Liver (tissue), 9 donors: ENCODE results near the gene COMMD4. TPM values are rescaled to one million over a fixed set of nuclear protein-coding genes. Genes with fewer than 3 reads are reported as not detected.

Source experiments
- DNase-seq: peaks from one replicate; pipeline ENCODE4 v3.0.0-alpha.2; 2017; ENCODE audit warnings: low spot score
- H3K27ac ChIP-seq, 2 donors: one replicate each; pipeline ENCODE4 v1.7.0; 2013; ENCODE audit warnings: inconsistent platforms in 2 of 2, low read length in 2 of 2, control low read depth in 1 of 2, low read depth in 1 of 2, mild to moderate bottlenecking in 1 of 2
- H3K27me3 ChIP-seq, 4 donors: one replicate each; pipeline versions ENCODE4 v1.6.1 to v1.7.0; 2013; ENCODE audit warnings: low read length in 3 of 4, inconsistent platforms in 1 of 4, mild to moderate bottlenecking in 1 of 4, moderate library complexity in 1 of 4; ENCODE audit not compliant: control insufficient read depth in 4 of 4, insufficient read depth in 4 of 4
- H3K36me3 ChIP-seq, 4 donors: one replicate each; pipeline versions ENCODE4 v1.6.1 to v1.7.0; 2013; ENCODE audit warnings: low read length in 3 of 4, mild to moderate bottlenecking in 3 of 4, low read depth in 1 of 4, moderate library complexity in 1 of 4; ENCODE audit not compliant: control insufficient read depth in 4 of 4, insufficient read depth in 3 of 4
- H3K4me1 ChIP-seq, 4 donors: one replicate each; pipeline versions ENCODE4 v1.6.1 to v1.7.0; 2013; ENCODE audit warnings: low read length in 3 of 4, mild to moderate bottlenecking in 3 of 4, moderate library complexity in 1 of 4; ENCODE audit not compliant: control insufficient read depth in 4 of 4, insufficient read depth in 4 of 4
- H3K4me3 ChIP-seq, 3 donors: one replicate each; pipeline versions ENCODE4 v1.6.1 to v1.7.0; 2013; ENCODE audit warnings: low read length in 3 of 3, control low read depth in 1 of 3, low read depth in 1 of 3, mild to moderate bottlenecking in 1 of 3
- H3K9ac ChIP-seq, 2 donors: one replicate each; pipeline ENCODE4 v1.7.0; 2013; ENCODE audit warnings: low read length in 2 of 2, mild to moderate bottlenecking in 2 of 2, moderate library complexity in 2 of 2, control low read depth in 1 of 2, low read depth in 1 of 2
- H3K9me3 ChIP-seq, 4 donors: one replicate each; pipeline versions ENCODE4 v1.6.1 to v1.7.0; 2013; ENCODE audit warnings: low read length in 3 of 4; ENCODE audit not compliant: control insufficient read depth in 4 of 4
- ATF3 ChIP-seq: IDR thresholded peaks from 2 replicates; pipeline ENCODE4 v1.6.1; 2016; ENCODE audit warnings: antibody characterized with exemption
- CTCF ChIP-seq: fragments of 150-350 bp; IDR thresholded peaks from 2 replicates; pipeline ENCODE4 v1.5.1; 2017; ENCODE audit warnings: improper control_type of control experiment, low read depth, low read length; ENCODE audit not compliant: missing input control
- EGR1 ChIP-seq, 2 donors: IDR thresholded peaks; 2 replicates each; pipeline ENCODE4 v1.6.1; 2016 to 2018; ENCODE audit warnings: antibody characterized with exemption in 2 of 2, low read depth in 2 of 2
- FOXA1 ChIP-seq: IDR thresholded peaks from 2 replicates; pipeline ENCODE4 v1.6.1; 2016; ENCODE audit warnings: antibody characterized with exemption
- FOXA2 ChIP-seq: IDR thresholded peaks from 2 replicates; pipeline ENCODE4 v1.6.1; 2016; ENCODE audit warnings: antibody characterized with exemption
- GABPA ChIP-seq, 2 donors: IDR thresholded peaks in 1 of 2; conservative IDR thresholded peaks in 1 of 2; 2 replicates each; pipeline ENCODE4 v1.6.1; 2016; ENCODE audit warnings: antibody characterized with exemption in 2 of 2, mild to moderate bottlenecking in 1 of 2, moderate library complexity in 1 of 2
- HNF4A ChIP-seq, 2 donors: conservative IDR thresholded peaks; 2 replicates each; pipeline ENCODE4 v1.6.1; 2016; ENCODE audit warnings: antibody characterized with exemption in 2 of 2, mild to moderate bottlenecking in 2 of 2
- HNF4G ChIP-seq: IDR thresholded peaks from 2 replicates; pipeline ENCODE4 v1.6.1; 2016; ENCODE audit warnings: antibody characterized with exemption
- NR2F2 ChIP-seq: IDR thresholded peaks from 2 replicates; pipeline ENCODE4 v1.6.1; 2016; ENCODE audit warnings: antibody characterized with exemption
- REST ChIP-seq: IDR thresholded peaks from 2 replicates; pipeline ENCODE4 v1.6.1; 2016; ENCODE audit warnings: antibody characterized with exemption, mild to moderate bottlenecking
- RXRA ChIP-seq, 2 donors: IDR thresholded peaks; 2 replicates each; pipeline ENCODE4 v1.6.1; 2017 to 2018; ENCODE audit warnings: antibody characterized with exemption in 2 of 2, mild to moderate bottlenecking in 1 of 2
- SP1 ChIP-seq: IDR thresholded peaks from 2 replicates; pipeline ENCODE4 v1.6.1; 2018; ENCODE audit warnings: antibody characterized with exemption, mild to moderate bottlenecking
- TAF1 ChIP-seq: conservative IDR thresholded peaks from 2 replicates; pipeline ENCODE4 v1.6.1; 2016; ENCODE audit warnings: antibody characterized with exemption, mild to moderate bottlenecking
- YY1 ChIP-seq: IDR thresholded peaks from 2 replicates; pipeline ENCODE4 v1.6.1; 2016; ENCODE audit warnings: antibody characterized with exemption, mild to moderate bottlenecking
- ZBTB33 ChIP-seq: IDR thresholded peaks from 2 replicates; pipeline ENCODE4 v1.6.1; 2016; ENCODE audit warnings: antibody characterized with exemption
- WGBS: extraction: QIAGEN DNeasy Blood & Tissue Kit; methylation state at CpG from one replicate; pipeline ENCODE4 v1.1.7; 2013; 5-methylcytosine and 5-hydroxymethylcytosine counted together
- polyA plus RNA-seq, 2 donors: library from polyadenylated mRNA; stranded (reverse) in 1 of 2; unstranded in 1 of 2; fragments of 200-250 nt in 1 of 2; fragments of >200 nt in 1 of 2; fragmentation: Nextera tagmentation in 1 of 2; extraction: Ambion mirVana in 1 of 2; gene quantifications; one replicate each; pipeline versions ENCODE4 v1.2.1 to v1.2.3, GENCODE V29; 2013 to 2015
- total RNA-seq, 2 donors: library from RNA; depleted of rRNA; stranded (reverse); fragments of >200 nt; gene quantifications; one replicate each; pipeline ENCODE4 v1.2.3, GENCODE V29; 2014
- donor health status: healthy.
- donor health status: healthy.
- donor health status: healthy.
- donor health status: healthy.
- donor health status: healthy.

Gene COMMD4
- total and polyA plus RNA-seq, 4 donors = 21.2 to 56.0 (median 37.3) TPM

GRCh38 chr15:75362642-75363249 lies 26.9 kb downstream of the COMMD4 start (continued):
- TF ChIP-seq REST (no peak), FOXA2 (no peak), SP1 (no peak)

- H3K36me3 ChIP-seq = peaks cover 15 to 72% (median 33%) of the 10 kb centered on the region in 4 donors
These were observed 27.9 kb downstream of the COMMD4 start for GRCh38 chr15:75363786-75364185.

More at GRCh38 chr15:75363786-75364185, 27.9 kb downstream of the COMMD4 start:
- H3K4me3 ChIP-seq = no peak overlapping the region
- H3K27me3 ChIP-seq = no peaks in the 10 kb centered on the region
- 95% methylated on average over 9 of the region's 9 CpGs for WGBS
- H3K27ac ChIP-seq = no peak overlapping the region
- TF ChIP-seq FOXA2 (no peak), CTCF (no peak), RXRA (IDR thresholded peaks at IDR 0.05) (no peak), HNF4G (no peak), NR2F2 (no peak), ZBTB33 (no peak), GABPA (IDR thresholded peaks at IDR 0.05 in 1 of 2, conservative IDR thresholded peaks at IDR 0.05 in 1 of 2) (no peak), EGR1 (IDR thresholded peaks at IDR 0.05; ENCODE audit: low read depth in 2 of 2) (no peak), HNF4A (conservative IDR thresholded peaks at IDR 0.05) (no peak), YY1 (no peak), SP1 (no peak), TAF1 (no peak), ATF3 (no peak), FOXA1 (no peak), REST (no peak)
- no peaks in the 10 kb centered on the region for H3K9me3 ChIP-seq
- H3K9ac ChIP-seq = no peak overlapping the region
- peaks cover 0 to 8% (median 6%) of the 10 kb centered on the region in 4 donors for H3K4me1 ChIP-seq
- DNase-seq = no peak
